HG03457 (cell line): ENCODE results near the gene IL1B.

Source experiments
- ATAC-seq: cut with Tn5 transposase; IDR thresholded peaks from one replicate; pipeline ENCODE4 v1.9.1; 2021; ENCODE audit warnings: moderate number of reproducible peaks; ENCODE audit not compliant: unreplicated experiment

Gene IL1B

GRCh38 chr2:112811276-112811831, 25.2 kb downstream of the IL1B start:
- ATAC-seq, result no peak

- no peak for ATAC-seq
Observed at GRCh38 chr2:112809112-112809511, 27.5 kb downstream of the IL1B start.

- no peak for ATAC-seq
Observed at GRCh38 chr2:112807233-112807807, 29.3 kb downstream of the IL1B start.

GRCh38 chr2:112805542-112805941, 31.0 kb downstream of the IL1B start:
- no peak for ATAC-seq

- ATAC-seq, result no peak
Observed at GRCh38 chr2:112803691-112804521, 32.7 kb downstream of the IL1B start.

- no peak for ATAC-seq
Observed at GRCh38 chr2:112800881-112801583, 35.5 kb downstream of the IL1B start.

GRCh38 chr2:112798979-112799975, 37.3 kb downstream of the IL1B start:
- no peak for ATAC-seq

- ATAC-seq, result no peak
Observed at GRCh38 chr2:112796486-112796885, 40.1 kb downstream of the IL1B start.

GRCh38 chr2:112795774-112796173, 40.8 kb downstream of the IL1B start:
- ATAC-seq, result no peak

GRCh38 chr2:112794841-112795240, 41.7 kb downstream of the IL1B start:
- no peak for ATAC-seq

GRCh38 chr2:112794131-112794733, 42.3 kb downstream of the IL1B start:
- no peak for ATAC-seq

GRCh38 chr2:112793449-112793978, 43.1 kb downstream of the IL1B start:
- no peak for ATAC-seq

GRCh38 chr2:112792419-112792818, 44.2 kb downstream of the IL1B start:
- no peak for ATAC-seq

GRCh38 chr2:112791693-112792230, 44.8 kb downstream of the IL1B start:
- ATAC-seq, result no peak

GRCh38 chr2:112791019-112791418, 45.6 kb downstream of the IL1B start:
- no peak for ATAC-seq

GRCh38 chr2:112790305-112790704, 46.3 kb downstream of the IL1B start:
- ATAC-seq, result no peak

GRCh38 chr2:112789186-112789585, 47.4 kb downstream of the IL1B start:
- no peak for ATAC-seq

GRCh38 chr2:112788653-112789052, 47.9 kb downstream of the IL1B start:
- no peak for ATAC-seq

GRCh38 chr2:112787729-112788393, 48.7 kb downstream of the IL1B start:
- no peak for ATAC-seq
